Adrenal gland (tissue), 5 donors: Measurements from ENCODE around the gene NUMA1.

Source experiments
- CTCF ChIP-seq, 6 experiments: fragments of 450-650 bp in 4 of 6; fragments of 200-600 bp in 2 of 6; sonication (generic) in 1 of 6; IDR thresholded peaks; 1 replicate in 5 of 6; 2 replicates in 1 of 6; pipeline versions ENCODE4 v1.5.1 to v1.8.0; 2016 to 2021; ENCODE audit warnings: antibody characterized with exemption in 6 of 6, mild to moderate bottlenecking in 2 of 6, moderate library complexity in 1 of 6
- POLR2A ChIP-seq, 2 donors: fragments of 450-650 bp; IDR thresholded peaks; one replicate each; pipeline ENCODE4 v1.6.1; 2017; ENCODE audit warnings: antibody characterized with exemption in 2 of 2, mild to moderate bottlenecking in 2 of 2, moderate library complexity in 1 of 2
- donor health status: DM: no; HTN: no; CAD: no.

DNA sequence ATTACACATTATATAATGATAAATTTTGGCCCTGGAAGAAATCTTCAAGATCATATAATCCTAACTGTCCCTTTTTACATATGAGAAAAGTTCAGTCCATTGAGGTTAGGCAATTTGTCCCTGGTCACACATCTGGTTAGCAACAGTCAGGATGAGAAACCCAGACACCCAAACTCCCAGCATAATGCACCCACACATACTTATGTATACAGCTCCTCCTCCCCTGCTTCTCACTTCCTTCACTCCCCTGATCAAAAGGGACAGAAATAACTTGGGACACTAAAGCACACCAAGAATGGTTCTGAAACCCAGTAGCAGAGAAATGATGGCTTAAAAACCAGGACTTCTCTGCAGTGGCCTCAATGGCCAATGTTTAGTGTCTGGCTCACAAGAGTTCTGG, 11.1 kb downstream of the NUMA1 start:
- no peak for TF ChIP-seq CTCF (IDR thresholded peaks at IDR 0.05)
- TF ChIP-seq POLR2A (IDR thresholded peaks at IDR 0.05): no peak
